Measurements from ENCODE around the gene ALCAM. TPM values are rescaled to one million over a fixed set of nuclear protein-coding genes. Genes with fewer than 3 reads are reported as not detected.

The ALCAM gene
- total RNA-seq, 2 donors from 2014 or later = 5.8 to 7.4 TPM

DNA sequence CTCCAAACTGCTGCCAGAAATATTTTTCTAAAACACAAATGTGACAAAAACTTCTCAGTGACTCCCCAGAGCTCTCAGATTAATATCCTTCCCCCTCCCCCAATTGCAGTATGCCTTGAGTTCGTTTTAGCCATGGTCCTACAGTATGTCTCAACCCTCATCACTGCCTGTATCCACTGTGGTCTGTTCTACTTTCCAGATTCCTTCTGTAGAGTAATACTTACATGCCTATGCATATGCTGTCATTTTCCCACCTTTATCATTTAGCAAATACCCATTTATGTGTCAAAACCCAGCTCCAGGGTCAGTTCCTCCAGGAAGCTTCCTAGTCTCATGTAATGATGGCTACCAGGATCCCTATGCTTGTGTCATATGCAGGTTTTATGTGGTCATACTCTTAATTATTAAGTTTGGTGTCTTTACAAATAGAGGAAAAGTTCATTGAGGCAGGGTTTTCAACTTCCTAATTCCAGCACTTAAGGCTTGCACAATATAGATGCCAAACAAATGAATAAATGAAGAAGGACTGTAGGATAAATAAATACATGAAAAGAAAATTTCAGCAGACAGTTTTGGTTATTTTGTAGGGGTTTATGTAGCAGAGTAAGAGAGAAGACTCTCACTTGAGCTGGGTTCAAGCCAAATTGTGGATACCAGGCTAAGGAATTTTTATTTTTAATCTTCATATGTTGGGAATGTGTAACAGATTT is 170.8 kb downstream of the ALCAM start:
- intact Hi-C loops (cut with DNase I) = no loop called here
- no peak for DNase-seq
- ATAC-seq = no peak

DNA sequence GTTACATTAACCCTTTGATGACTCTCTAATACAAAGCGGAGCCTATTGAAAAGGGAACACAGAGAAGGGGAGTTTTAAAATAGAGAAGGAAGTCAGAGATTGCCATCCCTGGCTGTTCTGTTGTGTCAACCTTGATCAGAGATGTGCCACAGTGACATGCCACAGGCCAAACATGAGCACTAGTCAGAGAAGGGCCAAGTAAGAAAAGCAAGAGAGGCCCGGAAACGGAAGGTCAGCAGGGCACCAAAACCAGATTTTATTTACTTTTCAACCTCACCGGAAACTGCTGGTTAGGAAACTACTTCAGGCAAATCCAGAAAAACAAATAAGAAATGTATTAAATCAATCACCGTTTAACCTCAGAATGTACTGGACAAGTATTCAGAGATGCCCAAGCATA is 171.8 kb downstream of the ALCAM start:
- intact Hi-C loops (cut with DNase I) = no loop called here
- DNase-seq = no peak

GRCh38 chr3:105539897-105540296 is 173.2 kb downstream of the ALCAM start:
- intact Hi-C loops (cut with DNase I) = no loop called here
- ATAC-seq = no peak
- no peak for DNase-seq

More for the DNA sequence above, 171.8 kb downstream of the ALCAM start:
- no peak for ATAC-seq

DNA sequence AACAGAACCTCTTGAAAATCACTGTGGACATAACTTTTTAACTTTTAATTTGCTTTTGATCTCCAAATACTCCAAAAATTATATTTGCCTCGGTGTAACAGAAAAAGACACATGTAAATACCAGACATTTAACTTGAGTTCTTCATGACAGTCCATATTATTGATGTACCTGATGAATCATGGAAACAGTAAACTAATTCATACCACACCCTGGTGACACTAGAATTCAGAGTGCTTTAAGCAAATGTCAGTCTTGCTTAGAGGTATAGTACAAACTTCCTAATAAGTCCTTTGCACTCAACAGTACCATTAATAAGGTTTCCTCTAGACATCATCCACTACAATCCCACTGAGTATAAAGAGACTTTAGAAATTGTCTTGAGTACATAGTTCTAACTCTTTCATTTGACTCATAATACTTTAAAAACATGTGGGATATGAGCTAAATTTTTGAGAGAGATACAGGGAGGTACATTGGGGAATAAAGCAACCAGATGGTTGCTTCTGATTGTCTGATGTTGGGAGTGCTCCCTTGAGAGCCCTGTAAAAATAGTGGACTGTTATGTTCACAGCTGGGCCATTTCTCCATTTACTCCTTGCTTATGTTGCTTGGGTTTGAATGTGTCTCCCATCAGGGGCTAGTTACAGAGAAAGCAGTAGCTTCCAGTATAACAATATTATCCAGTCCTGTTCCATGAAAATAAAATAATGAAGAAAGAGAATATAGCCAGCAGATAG is 175.7 kb downstream of the ALCAM start:
- no peak for ATAC-seq
- DNase-seq = no peak
- intact Hi-C loops (cut with DNase I) = no loop called here

DNA sequence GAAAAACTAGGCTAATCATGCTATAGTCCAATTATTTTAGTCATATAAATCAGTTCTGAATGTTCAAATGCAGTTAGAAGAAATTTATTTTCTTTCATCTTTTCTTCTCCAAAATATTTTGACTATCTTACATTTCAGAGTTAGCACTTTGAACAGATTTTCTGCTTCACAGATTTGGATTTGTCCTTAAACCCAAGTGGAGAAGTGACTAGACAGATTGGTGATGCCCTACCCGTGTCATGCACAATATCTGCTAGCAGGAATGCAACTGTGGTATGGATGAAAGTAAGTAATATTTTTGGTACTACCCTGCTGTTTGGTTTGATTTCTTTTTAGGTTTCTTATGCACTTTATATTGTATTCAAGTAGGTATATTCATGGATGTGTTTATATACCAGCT is 178.3 kb downstream of the ALCAM start:
- ATAC-seq = no peak
- intact Hi-C loops (cut with DNase I) = no loop called here
- DNase-seq = no peak

GRCh38 chr3:105553851-105554250 is 187.1 kb downstream of the ALCAM start:
- no peak for DNase-seq
- intact Hi-C loops (cut with DNase I) = no loop called here
- no peak for ATAC-seq

GRCh38 chr3:105555206-105555605 is 188.5 kb downstream of the ALCAM start:
- intact Hi-C loops (cut with DNase I) = no loop called here
- no peak for ATAC-seq
- DNase-seq = no peak

- intact Hi-C loops (cut with DNase I) = no loop called here
- DNase-seq (no peak), ATAC-seq (no peak)
Observed at GRCh38 chr3:105559856-105560255, 193.1 kb downstream of the ALCAM start.

DNA sequence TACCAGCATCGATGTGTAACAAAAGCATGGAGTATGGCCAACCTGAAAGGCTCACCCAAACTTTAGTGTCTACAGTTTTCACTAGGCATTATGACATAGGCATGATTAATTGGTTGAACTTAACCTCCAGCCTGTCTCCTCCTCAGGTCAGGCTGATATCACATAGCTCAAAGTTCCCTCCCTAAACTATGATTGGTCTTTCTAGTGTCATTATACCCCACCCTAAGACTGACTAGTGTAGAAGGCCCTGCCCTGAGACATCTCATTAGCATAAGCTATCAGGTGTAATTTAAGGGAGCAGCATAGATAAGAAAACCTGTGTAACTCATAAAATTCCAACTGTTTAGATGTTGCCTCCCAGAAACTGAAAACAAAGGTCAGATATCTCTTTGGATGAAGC is 195.2 kb downstream of the ALCAM start:
- no peak for DNase-seq
- intact Hi-C loops (cut with DNase I) = no loop called here
- no peak for ATAC-seq

DNA sequence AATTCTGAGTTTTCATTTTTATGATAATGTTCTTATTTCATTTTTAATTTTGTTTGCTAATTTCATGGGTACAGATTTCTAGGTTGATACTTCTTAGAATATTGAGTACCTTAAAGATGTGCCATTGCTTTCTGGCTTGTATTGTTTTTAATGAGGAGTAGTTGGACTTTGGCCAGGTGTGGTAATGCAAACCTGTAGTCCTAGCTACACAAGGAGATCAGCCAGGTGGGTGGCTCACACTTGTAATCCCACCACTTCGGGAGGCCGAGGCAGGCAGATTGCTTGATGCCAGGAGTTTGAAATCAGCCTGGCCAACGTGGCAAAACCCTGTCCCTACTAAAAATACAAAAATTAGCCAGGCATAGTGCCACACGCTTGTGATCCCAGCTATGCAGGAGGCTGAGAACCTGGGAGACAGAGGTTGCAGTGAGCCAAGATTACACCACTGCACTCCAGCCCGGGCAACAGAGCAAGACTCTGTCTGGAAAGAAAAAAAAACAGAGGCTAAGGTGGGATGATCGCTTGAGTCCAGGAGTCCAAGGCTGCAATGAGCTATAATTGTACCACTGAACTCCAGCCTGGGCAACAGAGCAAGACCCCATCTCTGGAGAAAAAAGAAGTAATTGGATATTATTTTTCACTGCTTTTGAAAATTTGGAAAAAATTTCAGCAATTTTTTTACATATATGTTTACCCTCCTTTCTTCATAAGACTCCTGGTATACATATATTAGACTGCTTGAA is 198.0 kb downstream of the ALCAM start:
- no peak for ATAC-seq
- intact Hi-C loops (cut with DNase I) = no loop called here
- no peak for DNase-seq

GRCh38 chr3:105571005-105571404 is 204.3 kb downstream of the ALCAM start:
- DNase-seq = no peak
- intact Hi-C loops (cut with DNase I) = no loop called here
- no peak for ATAC-seq

GRCh38 chr3:105572501-105572900 is 205.8 kb downstream of the ALCAM start:
- intact Hi-C loops (cut with DNase I) = no loop called here
- no peak for ATAC-seq
- no peak for DNase-seq

GRCh38 chr3:105579439-105579838 is 212.7 kb downstream of the ALCAM start:
- ATAC-seq = no peak
- no peak for DNase-seq
- intact Hi-C loops (cut with DNase I) = no loop called here

GRCh38 chr3:105580296-105580965 is 213.7 kb downstream of the ALCAM start:
- intact Hi-C loops (cut with DNase I) = no loop called here
- DNase-seq = no peak
- no peak for ATAC-seq

GRCh38 chr3:105582015-105582414 is 215.3 kb downstream of the ALCAM start:
- DNase-seq (no peak), ATAC-seq (no peak)
- intact Hi-C loops (cut with DNase I) = no loop called here

DNA sequence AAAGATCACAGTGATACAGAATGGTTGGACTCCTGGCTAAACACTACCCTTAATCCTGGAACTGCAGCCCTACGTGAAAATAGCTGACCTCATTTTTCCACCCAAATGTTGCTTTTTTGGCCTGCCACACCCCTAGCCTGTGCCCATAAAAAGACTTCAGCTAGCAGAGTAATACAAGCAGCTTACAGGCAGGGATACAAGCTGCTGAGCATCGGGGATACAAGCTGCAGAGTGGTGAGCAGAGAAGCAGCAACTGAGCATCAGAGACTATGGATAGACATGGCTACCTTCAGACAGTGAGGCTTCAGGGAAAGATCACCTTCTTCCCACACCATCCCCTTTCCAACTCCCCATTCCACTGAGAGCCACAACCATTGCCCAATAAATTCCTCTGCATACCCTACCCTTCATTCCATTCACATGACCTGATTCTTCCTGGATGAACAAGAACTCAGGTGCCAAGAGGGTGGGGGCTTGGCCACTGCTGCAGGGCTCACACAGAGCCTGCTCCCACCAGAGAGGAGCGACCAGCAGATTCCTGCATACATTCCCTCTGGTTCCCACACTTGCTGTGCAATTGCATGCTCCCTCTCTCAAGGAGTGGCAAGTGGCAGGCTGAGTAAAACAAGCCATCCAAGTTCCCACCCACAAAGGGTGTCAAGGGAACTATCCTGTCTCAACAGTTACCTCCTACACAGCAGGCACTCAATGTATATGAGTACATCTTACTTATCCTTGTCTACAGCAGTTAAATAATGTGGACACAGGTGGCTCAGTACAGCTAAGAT is 217.5 kb downstream of the ALCAM start:
- intact Hi-C loops (cut with DNase I) = no loop called here
- ATAC-seq (no peak), DNase-seq (no peak)

DNA sequence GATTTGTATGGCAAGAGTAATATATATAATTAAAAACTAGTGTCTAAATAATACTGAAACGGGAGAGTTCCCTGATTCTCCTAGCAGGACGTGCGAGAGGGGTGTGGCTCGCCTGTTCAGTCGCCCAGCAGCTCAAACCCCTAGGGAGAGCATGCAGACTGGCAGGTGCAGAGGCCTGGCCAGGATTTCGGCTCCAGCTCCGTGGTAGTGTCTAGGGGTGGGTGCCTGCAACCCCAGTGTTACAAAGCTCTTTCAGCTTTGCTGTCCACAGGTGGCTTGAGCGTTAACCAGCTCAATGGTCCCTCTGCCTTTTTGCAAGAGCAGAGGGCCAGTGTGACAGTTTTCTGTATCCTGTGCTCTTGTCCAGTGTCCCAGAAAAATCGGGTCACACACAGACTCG is 226.6 kb downstream of the ALCAM start:
- ATAC-seq (no peak), DNase-seq (no peak)
- intact Hi-C loops (cut with DNase I) = no loop called here

DNA sequence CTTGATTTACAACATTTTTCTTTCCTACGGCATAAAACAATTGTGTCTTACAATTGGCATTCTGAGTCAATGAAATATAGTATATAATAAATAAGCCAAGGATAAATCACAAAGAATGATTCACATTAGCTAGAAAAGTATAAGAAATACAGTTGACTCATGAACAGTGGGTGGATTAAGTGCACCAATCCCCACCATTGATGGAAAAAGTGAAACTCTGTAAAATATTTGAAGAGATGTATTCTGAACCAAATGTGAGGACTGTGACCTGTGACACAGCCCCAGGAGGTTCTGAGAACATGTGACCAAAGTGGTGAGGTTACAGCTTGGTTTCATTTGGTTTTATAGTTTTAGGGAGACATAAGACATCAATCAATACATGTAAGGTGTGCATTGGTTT is 227.5 kb downstream of the ALCAM start:
- intact Hi-C loops (cut with DNase I) = no loop called here
- ATAC-seq (no peak), DNase-seq (no peak)
